ENCODE measurements around the gene NFIX. TPM values are rescaled to one million over a fixed set of nuclear protein-coding genes. Genes with fewer than 3 reads are reported as not detected.

The NFIX gene
- 18.2 TPM for polyA plus RNA-seq (2013)

DNA sequence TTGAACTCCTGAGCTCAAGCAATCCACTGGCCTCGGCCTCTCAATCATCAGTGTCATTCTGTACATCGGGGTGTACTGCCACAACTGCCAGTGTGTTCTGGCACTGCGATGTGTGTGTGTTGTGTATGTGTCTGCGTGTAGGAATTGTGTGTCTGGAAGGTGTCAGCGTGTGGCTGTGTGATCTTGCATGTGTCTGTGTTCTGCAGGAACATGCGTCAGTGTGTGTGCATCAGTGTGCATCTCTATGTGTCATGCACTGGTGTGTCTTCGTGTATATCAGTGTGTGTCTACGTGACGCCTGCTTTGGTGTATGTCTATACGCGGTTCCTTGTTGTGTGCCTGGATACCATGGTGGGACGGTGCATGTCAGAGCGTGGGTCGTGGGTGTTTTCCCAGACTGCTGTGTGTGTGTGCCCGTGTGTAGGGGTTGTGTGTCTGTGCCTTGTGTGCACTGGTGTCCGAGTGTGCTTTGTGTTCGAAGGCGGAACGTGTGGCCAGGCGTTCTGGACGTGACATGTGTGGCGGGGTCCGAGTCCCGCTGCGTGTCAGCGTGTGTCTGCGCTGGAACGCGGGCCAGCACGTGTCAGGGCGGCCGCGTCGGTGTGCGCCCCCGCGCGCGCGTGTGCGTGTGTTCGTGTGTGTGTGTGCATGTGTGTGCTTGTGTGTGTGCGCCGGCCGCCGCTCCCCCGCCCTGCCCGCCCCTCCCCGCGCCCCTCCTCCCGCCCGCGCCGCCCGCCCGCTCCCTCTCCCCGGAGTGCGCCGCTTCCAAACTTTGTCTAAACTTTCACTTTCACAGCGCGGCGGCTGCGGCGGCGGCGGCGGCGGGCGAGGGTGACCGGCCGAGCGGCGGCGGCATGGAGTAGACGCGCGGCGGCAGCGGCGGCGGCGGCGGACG lies at the start of gene NFIX:
Gene NFIX (plus strand): TSS at position 775 of the 895 bp plus-strand sequence. CDS start 363 bp downstream, outside the sequence.
- WGBS (ENCODE audit: insufficient coverage), result 7% methylated on average over 41 of the region's 84 CpGs
- Histone ChIP-seq H3K4me3 (ENCODE audit: control insufficient read depth in 1 of 7, extremely low read depth in 1 of 7, insufficient read depth in 4 of 7, low read depth in 2 of 7, low read length in 6 of 7) (peak within 1 kb of the TSS; percentile 61 to 94 (median 75)), H3K36me3 (ENCODE audit: control insufficient read depth in 4 of 4, insufficient read depth in 4 of 4, low read length in 3 of 4) (peaks cover 0 to 8% (median 2%) of the 10 kb centered on the region in 4 experiments), H3K27me3 (replicated peaks in 2 of 5; ENCODE audit: control insufficient read depth in 4 of 5, insufficient read depth in 5 of 5, low read length in 4 of 5) (peaks cover 0 to 9% (median 0%) of the 10 kb centered on the region in 5 experiments), H3K4me1 (ENCODE audit: control extremely low read depth in 1 of 4, control insufficient read depth in 4 of 4, insufficient read depth in 4 of 4, low read length in 3 of 4) (peaks cover 0 to 22% (median 14%) of the 10 kb centered on the region in 4 experiments), H3K27ac (ENCODE audit: insufficient read depth in 1 of 2, low read depth in 1 of 2, low read length in 2 of 2, poor library complexity in 1 of 2, severe bottlenecking in 2 of 2) (no peak within 1 kb of the TSS), H3K9me3 (ENCODE audit: control extremely low read depth in 1 of 5, control insufficient read depth in 4 of 5, insufficient read depth in 2 of 5, low read depth in 1 of 5, low read length in 4 of 5) (no peaks in the 10 kb centered on the region)
- DNase-seq, result peak; percentile 54 to 82 (median 71)
- ChIA-PET POLR2A (no interaction called here), CTCF (interaction anchor here (0.7 to 2.3 kb wide), 5 partner anchors 11 to 37 kb away, joined by 3 to 8 read pairs (median 4); no protein-coding TSS in a partner anchor)

DNA sequence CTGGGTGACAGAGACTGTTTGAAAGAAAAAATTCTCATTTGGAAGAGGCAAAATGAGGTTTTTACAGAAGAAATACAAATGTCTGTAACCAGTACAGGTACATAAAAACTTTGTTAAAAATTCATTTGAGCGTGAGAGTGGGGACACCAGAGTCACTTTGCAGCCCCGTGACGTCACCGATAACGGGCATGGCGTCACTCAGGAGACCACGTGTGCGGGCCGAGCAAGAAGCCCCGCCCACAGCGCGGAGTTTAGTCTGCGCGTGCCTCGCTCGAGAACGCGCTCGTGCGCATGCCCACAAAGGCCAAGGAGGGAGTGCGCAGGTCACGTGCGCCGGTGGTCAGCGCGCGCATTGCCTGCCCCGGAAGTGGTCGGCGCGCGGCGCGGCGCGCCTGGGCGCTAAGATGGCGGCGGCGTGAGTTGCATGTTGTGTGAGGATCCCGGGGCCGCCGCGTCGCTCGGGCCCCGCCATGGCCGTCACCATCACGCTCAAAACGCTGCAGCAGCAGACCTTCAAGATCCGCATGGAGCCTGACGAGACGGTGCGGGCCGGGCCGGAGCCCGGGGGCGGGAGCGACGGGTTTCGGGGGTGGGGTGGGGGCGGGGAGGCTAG lies 49.7 kb upstream of the NFIX start, which contains the start of gene RAD23A:
Gene RAD23A (plus strand): TSS at position 384 of the 613 bp plus-strand sequence. CDS start 87 bp downstream, at position 471.
- Histone ChIP-seq H3K27ac (ENCODE audit: insufficient read depth in 1 of 2, low read depth in 1 of 2, low read length in 2 of 2, poor library complexity in 1 of 2, severe bottlenecking in 2 of 2) (peak within 1 kb of the TSS; percentile 86 to 92), H3K36me3 (ENCODE audit: control insufficient read depth in 4 of 4, insufficient read depth in 4 of 4, low read length in 3 of 4) (peaks cover 14 to 72% (median 54%) of the 10 kb centered on the region in 4 experiments), H3K9me3 (ENCODE audit: control extremely low read depth in 1 of 5, control insufficient read depth in 4 of 5, insufficient read depth in 2 of 5, low read depth in 1 of 5, low read length in 4 of 5) (no peaks in the 10 kb centered on the region), H3K4me3 (ENCODE audit: control insufficient read depth in 1 of 7, extremely low read depth in 1 of 7, insufficient read depth in 4 of 7, low read depth in 2 of 7, low read length in 6 of 7) (peak within 1 kb of the TSS; percentile 40 to 97 (median 87)), H3K27me3 (replicated peaks in 2 of 5; ENCODE audit: control insufficient read depth in 4 of 5, insufficient read depth in 5 of 5, low read length in 4 of 5) (no peaks in the 10 kb centered on the region), H3K4me1 (ENCODE audit: control extremely low read depth in 1 of 4, control insufficient read depth in 4 of 4, insufficient read depth in 4 of 4, low read length in 3 of 4) (peaks cover 0 to 49% (median 37%) of the 10 kb centered on the region in 4 experiments)
- WGBS (ENCODE audit: insufficient coverage), result 0% methylated on average over 40 of the region's 62 CpGs
- CTCF ChIA-PET, result no interaction called here
- peak; percentile 98 to 99 (median 98) for DNase-seq
- POLR2A ChIA-PET, result interaction anchor here (1.0 to 3.7 kb wide), 5 partner anchors 8 to 61 kb away, joined by 5 to 11 read pairs (median 7); partner anchors contain the start of gene CALR

DNA sequence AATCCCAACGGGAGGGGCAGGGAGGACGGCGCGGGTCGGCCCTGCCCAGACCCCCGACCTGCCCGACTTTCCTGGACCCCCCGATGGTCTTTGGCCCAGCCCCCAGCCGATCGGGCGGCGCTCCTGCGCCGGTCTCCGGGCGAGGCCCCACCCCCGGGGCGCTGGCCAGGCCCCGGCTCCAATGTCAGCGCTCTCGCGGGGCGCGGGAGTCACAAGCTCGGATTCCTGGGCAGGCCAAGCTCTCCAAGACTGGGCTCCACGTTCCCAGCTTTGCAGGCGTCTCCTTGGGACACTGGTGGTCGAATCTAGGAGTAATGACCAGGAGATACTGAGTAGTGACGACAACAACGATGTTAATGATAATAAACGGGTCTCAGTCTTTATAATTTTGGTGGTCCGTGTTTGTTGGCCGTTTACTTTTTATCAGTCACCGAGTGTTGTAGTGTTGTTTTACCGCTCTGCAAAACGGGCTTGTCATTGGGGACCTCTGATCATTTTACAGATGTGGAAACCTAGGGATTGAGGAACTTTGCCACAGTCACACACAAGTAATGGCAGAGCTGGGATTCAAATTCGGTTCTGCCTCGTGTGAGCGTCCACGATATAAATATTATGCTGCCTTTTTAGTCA lies 49.1 kb upstream of the NFIX start:
- Histone ChIP-seq H3K27ac (ENCODE audit: insufficient read depth in 1 of 2, low read depth in 1 of 2, low read length in 2 of 2, poor library complexity in 1 of 2, severe bottlenecking in 2 of 2) (peak overlapping the region; percentile 86 to 92), H3K36me3 (ENCODE audit: control insufficient read depth in 4 of 4, insufficient read depth in 4 of 4, low read length in 3 of 4) (peaks cover 14 to 72% (median 52%) of the 10 kb centered on the region in 4 experiments), H3K4me3 (ENCODE audit: control insufficient read depth in 1 of 7, extremely low read depth in 1 of 7, insufficient read depth in 4 of 7, low read depth in 2 of 7, low read length in 6 of 7) (peak overlapping the region; percentile 40 to 97 (median 87)), H3K9me3 (ENCODE audit: control extremely low read depth in 1 of 5, control insufficient read depth in 4 of 5, insufficient read depth in 2 of 5, low read depth in 1 of 5, low read length in 4 of 5) (no peaks in the 10 kb centered on the region), H3K4me1 (ENCODE audit: control extremely low read depth in 1 of 4, control insufficient read depth in 4 of 4, insufficient read depth in 4 of 4, low read length in 3 of 4) (peaks cover 0 to 43% (median 32%) of the 10 kb centered on the region in 4 experiments), H3K27me3 (replicated peaks in 2 of 5; ENCODE audit: control insufficient read depth in 4 of 5, insufficient read depth in 5 of 5, low read length in 4 of 5) (no peaks in the 10 kb centered on the region)
- CTCF ChIA-PET, result no interaction called here
- peak in 2 of 3 donors; percentile 75 to 77 for DNase-seq
- POLR2A ChIA-PET, result interaction anchor here (1.3 to 1.9 kb wide), 3 partner anchors 8 to 19 kb away, joined by 7 to 8 read pairs (median 7); partner anchors contain the start of gene CALR
- WGBS (ENCODE audit: insufficient coverage), result under 1% methylated on average over 20 of the region's 40 CpGs

DNA sequence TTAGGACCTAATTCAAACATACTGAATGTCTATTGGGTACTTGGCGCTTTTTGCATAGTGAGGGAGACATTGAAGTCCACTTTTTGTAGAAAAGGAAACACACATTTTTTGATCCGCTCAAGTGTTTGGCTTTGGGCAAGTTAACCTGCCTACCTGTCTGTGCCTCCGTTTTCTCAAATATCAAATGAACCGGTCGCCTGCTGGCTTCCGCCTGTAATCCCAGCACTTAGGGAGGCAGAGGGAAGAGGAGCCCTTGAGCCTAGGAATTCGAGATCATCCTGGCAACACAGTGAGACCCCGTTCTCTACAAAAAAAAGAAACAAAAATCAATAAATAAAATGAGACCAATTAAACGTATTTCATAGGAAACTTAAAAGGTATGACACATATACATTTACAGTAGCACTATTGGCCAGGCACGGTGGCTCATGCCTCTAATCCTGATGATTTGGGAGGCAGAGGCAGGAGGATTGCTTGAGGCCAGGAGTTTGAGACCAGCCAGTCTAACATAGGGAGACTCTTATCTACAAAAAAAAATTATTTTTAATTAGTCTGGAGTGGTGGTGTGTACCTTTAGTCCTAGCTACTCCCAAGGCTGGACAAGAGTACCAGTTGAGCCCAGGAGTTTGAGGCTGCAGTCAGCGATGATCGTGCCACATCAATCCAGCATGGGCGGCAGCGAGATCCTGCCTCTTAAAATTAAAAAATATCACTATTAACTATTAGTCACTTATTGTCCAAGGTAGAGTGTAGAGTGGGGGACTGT lies 48.4 kb upstream of the NFIX start:
- peaks cover 14 to 70% (median 51%) of the 10 kb centered on the region in 4 experiments for H3K36me3 ChIP-seq (ENCODE audit: control insufficient read depth in 4 of 4, insufficient read depth in 4 of 4, low read length in 3 of 4)
- H3K4me3 ChIP-seq (ENCODE audit: control insufficient read depth in 1 of 7, extremely low read depth in 1 of 7, insufficient read depth in 4 of 7, low read depth in 2 of 7, low read length in 6 of 7), result peak overlapping the region in 6 of 7 experiments; percentile 73 to 97 (median 89)
- no peak for DNase-seq
- 100% methylated on average over 3 of the region's 14 CpGs for WGBS (ENCODE audit: insufficient coverage)
- ChIA-PET POLR2A (interaction anchor here (1.3 to 1.9 kb wide), 3 partner anchors 9 to 18 kb away, joined by 7 to 8 read pairs (median 7); partner anchors contain the start of gene CALR), CTCF (no interaction called here)
- H3K9me3 ChIP-seq (ENCODE audit: control extremely low read depth in 1 of 5, control insufficient read depth in 4 of 5, insufficient read depth in 2 of 5, low read depth in 1 of 5, low read length in 4 of 5), result no peaks in the 10 kb centered on the region
- peak overlapping the region; percentile 86 to 92 for H3K27ac ChIP-seq (ENCODE audit: insufficient read depth in 1 of 2, low read depth in 1 of 2, low read length in 2 of 2, poor library complexity in 1 of 2, severe bottlenecking in 2 of 2)
- H3K27me3 ChIP-seq (replicated peaks in 2 of 5; ENCODE audit: control insufficient read depth in 4 of 5, insufficient read depth in 5 of 5, low read length in 4 of 5), result no peaks in the 10 kb centered on the region
- peaks cover 0 to 38% (median 28%) of the 10 kb centered on the region in 4 experiments for H3K4me1 ChIP-seq (ENCODE audit: control extremely low read depth in 1 of 4, control insufficient read depth in 4 of 4, insufficient read depth in 4 of 4, low read length in 3 of 4)

DNA sequence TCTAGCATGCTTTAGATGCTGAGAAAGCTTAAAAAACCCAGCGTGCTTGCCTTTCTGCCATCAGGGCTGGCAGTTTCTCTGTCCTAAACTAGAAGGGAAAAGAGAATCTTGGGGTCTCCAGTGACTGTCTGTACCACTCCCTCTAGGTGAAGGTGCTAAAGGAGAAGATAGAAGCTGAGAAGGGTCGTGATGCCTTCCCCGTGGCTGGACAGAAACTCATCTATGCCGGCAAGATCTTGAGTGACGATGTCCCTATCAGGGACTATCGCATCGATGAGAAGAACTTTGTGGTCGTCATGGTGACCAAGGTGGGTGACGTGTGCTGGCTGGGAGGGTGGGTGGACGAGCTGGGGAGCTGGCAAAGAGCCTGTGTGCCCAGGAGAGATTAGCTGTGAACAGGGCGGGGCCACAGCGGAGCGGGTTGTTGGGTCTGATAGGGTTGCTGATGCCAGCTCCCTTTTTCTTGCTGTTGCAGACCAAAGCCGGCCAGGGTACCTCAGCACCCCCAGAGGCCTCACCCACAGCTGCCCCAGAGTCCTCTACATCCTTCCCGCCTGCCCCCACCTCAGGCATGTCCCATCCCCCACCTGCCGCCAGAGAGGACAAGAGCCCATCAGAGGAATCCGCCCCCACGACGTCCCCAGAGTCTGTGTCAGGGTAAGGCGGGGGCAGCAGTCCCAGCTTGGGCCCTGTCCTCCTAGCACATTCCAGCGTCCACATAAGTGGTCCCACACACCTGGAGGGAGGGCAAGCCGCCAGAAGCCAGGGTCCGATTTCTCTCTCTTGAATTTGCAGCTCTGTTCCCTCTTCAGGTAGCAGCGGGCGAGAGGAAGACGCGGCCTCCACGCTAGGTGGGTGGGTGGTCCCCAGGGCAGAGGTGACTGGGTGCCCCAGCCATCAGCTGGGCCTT lies 47.3 kb upstream of the NFIX start:
- no peaks in the 10 kb centered on the region for H3K27me3 ChIP-seq (replicated peaks in 2 of 5; ENCODE audit: control insufficient read depth in 4 of 5, insufficient read depth in 5 of 5, low read length in 4 of 5)
- H3K4me3 ChIP-seq (ENCODE audit: control insufficient read depth in 1 of 7, extremely low read depth in 1 of 7, insufficient read depth in 4 of 7, low read depth in 2 of 7, low read length in 6 of 7), result no peak overlapping the region
- H3K9me3 ChIP-seq (ENCODE audit: control extremely low read depth in 1 of 5, control insufficient read depth in 4 of 5, insufficient read depth in 2 of 5, low read depth in 1 of 5, low read length in 4 of 5), result no peaks in the 10 kb centered on the region
- POLR2A ChIA-PET, result no interaction called here
- CTCF ChIA-PET, result interaction anchor here (1.3 kb wide), 1 partner anchor 17 kb away, joined by 5 read pairs; no protein-coding TSS in a partner anchor
- peak overlapping the region in 1 of 2 experiments; percentile 92 for H3K27ac ChIP-seq (ENCODE audit: insufficient read depth in 1 of 2, low read depth in 1 of 2, low read length in 2 of 2, poor library complexity in 1 of 2, severe bottlenecking in 2 of 2)
- 95% methylated on average over 20 of the region's 28 CpGs for WGBS (ENCODE audit: insufficient coverage)
- peaks cover 16 to 67% (median 52%) of the 10 kb centered on the region in 4 experiments for H3K36me3 ChIP-seq (ENCODE audit: control insufficient read depth in 4 of 4, insufficient read depth in 4 of 4, low read length in 3 of 4)
- H3K4me1 ChIP-seq (ENCODE audit: control extremely low read depth in 1 of 4, control insufficient read depth in 4 of 4, insufficient read depth in 4 of 4, low read length in 3 of 4), result peaks cover 0 to 44% (median 33%) of the 10 kb centered on the region in 4 experiments
- peak in 2 of 3 donors; percentile 64 to 71 for DNase-seq

Data from common myeloid progenitor, CD34-positive (primary cell).